GM21717 (cell line): ENCODE data around the gene ARL3.

Experiments
- ATAC-seq: cut with Tn5 transposase; IDR thresholded peaks from one replicate; pipeline ENCODE4 v1.9.1; 2021; ENCODE audit warnings: mild to moderate bottlenecking, moderate library complexity; ENCODE audit not compliant: unreplicated experiment

ARL3 gene

GRCh38 chr10:102642736-102643335 is 71.4 kb downstream of the ARL3 start:
- no peak for ATAC-seq

- peak; percentile 37 for ATAC-seq
Measured at GRCh38 chr10:102641880-102642735, 72.1 kb downstream of the ARL3 start.

DNA sequence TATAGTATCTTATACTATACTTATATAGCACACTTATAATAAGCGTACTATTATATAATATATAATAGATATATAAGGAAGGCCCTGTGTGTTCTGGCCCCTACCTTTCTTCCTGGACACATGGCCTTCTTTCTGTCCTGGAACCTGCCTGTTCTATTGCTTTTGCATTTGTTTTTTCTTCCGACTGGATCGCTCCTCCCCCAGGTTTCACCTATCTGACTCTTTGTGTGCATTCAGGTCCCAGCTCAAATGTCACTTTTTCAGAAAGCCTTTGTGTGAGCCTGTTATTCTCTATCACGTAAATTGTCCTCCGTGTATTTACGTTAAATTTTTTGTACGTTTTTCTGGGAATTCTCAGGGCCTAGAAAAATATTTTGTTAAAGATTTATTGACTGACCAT is 72.8 kb downstream of the ARL3 start:
- no peak for ATAC-seq

DNA sequence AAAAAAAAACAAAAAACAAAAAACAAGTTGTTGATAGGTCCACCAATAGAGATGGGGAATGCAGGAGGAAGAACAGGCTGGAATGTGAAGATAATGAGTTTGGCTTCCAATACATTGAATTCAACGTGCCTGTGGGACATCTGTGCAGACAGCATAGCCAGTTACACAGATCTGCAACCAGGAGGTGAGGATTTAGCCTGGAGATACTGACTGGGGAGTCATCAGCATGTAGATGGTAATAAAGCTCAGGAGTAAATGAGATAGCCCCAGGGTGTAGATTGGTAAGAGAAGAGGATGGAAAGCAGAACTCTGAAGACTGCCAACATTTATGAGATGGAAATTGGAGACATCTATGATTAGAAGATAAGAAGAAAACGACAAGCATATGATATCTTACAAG is 74.7 kb downstream of the ARL3 start:
- ATAC-seq = no peak

DNA sequence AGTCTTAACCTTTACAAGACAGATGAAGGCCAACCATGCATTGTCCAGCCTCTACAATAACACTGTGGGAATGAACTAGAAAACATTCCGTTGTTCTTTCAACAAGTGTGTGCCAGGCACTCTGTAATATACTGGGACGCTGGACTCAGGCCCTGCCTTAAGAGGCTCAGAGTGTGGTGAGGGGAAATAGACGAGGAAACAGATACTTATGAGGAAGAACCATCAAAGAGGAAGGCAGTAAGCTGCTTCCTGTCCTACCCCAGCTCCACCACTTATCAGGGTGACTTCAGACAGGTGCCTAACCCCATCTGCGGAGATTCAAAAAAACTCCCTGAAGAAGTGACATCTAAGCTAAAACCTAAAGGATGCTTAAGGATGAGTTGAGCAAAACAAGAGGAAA is 78.8 kb downstream of the ARL3 start:
- ATAC-seq = no peak

DNA sequence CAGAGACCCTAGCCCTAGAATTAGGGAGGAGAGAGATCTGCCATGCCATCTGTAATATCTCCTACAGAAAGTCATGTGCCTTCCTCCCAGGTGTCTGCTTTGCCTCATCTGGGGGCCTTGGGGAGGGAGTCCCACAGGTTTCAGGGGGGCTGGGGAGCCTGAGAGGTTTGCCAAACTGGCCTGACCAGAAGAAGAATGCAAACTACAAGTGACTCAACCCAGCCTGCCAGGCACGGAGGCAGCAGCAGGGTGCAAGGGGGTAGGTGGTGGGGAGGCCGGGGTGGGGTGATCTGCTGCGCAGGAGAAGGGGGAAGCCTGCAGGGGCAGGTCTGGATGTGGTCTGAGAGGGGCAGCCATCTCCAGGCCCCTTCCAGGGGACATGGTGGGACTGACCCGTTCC is 79.5 kb downstream of the ARL3 start:
- ATAC-seq = no peak

DNA sequence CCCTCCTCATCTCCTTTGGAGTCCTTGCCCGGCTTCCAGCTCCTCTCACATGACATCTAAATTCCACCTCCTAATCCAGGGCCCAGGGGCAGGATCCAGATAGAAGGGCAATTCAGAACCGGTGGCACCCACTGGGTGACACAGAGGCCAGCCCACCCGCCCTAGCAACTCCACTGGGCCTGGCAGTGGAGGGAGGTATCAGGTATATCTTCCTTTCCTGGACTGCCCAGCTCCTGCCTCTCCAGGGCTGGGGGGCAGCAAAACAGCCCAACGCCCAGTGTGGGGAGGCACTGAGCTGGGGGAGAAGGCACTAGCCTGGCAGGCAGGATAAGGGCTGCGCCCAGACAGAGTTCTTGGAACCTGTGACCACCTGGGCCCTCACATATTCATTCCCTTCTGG is 80.3 kb downstream of the ARL3 start:
- no peak for ATAC-seq

- ATAC-seq = no peak
Measured at GRCh38 chr10:102633287-102633686, 80.9 kb downstream of the ARL3 start.

DNA sequence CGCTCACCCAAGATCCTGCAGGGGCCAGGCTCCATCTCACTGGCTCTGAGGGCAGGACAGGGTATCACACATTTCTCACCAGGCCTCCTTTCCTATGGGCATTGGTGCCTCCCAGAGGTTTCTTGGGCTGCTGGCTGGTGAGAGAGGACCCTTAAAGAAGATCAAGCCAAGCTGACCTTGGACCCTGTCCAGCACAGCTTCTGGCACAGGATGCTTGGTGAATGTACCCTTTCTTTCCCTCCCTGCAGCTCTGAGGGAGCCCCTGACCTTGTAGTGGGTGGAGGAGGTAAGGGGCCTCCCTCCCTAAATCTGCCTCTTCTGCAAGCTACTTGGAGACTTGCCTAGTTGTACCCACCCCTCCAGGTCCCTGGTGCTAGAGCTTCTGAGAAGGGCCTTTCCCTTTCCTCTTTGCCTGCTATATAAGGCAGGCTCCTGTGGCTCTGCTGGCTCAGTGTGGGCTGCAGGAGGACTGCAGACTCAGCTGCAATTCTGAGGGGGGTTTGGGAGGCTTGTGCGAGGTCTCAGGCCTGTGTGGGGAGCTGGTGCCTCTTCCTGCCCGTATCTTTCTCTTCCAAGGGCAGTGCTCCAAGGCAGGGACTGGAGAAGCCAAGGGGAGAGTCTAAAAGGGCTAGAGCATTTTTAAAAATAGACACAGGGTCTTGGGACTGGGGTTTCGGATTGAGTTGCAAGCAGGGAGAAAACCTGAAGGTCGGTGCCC is 81.6 kb downstream of the ARL3 start:
- no peak for ATAC-seq

GRCh38 chr10:102631525-102632393 is 82.4 kb downstream of the ARL3 start:
- ATAC-seq = no peak

DNA sequence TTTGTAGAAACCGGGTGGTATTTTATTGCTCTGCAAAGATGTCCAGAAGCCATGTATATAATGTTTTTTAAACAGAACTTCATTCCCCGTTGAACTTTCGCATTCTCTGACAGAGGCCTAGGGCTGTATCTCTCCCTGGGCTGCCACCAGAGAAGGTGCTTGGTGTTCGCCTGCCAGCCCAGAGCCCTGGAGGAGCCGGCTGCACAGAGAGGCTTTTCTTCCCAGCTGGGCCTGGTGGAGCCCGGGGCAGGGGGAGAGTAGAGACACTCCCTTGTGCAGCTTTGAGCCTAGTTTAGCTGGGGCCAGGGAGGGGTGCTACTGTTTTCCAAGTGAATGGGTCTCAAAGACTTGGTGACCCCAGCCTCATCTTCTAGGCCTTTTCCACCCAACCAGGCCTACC is 83.5 kb downstream of the ARL3 start:
- no peak for ATAC-seq

DNA sequence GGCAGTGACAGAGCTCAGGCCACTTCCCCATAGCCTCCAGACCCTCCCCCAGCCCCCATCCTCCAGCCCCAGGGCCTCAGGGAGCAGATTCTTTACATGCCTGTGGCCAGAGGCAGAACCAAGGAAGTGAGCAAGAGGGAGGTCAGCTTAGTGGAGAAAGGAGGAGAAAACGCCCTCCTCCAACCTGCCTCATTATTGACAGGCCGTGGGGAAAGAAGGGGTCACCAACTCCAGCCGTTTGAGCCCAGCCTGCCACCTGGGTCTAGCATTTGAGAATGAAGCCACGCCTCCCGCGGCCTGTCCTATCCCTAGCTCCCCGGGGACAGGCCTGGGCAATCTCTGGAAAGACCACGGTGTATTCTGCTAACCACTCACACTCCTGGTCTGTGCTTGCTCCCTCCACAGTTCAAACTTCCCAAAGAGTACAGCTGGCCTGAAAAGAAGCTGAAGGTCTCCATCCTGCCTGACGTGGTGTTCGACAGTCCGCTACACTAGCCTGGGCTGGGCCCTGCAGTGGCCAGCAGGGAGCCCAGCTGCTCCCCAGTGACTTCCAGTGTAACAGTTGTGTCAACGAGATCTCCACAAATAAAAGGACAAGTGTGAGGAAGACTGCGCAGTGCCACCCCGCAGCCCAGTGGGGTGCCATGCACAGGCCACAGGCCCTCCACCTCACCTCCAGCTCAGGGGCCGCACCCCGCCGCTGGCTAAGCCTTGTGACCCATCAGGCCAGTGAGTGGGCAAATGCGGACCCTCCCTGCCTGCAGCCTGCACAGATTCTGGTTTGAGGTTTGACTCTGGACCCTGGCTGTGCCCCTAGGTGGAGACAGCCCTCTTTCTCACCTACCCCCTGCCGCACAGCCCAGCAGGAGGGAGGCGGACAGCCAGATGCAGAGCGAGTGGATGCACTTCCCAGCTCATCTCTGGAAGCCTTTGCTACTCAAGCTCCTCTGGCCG is 84.3 kb downstream of the ARL3 start:
- ATAC-seq = no peak

DNA sequence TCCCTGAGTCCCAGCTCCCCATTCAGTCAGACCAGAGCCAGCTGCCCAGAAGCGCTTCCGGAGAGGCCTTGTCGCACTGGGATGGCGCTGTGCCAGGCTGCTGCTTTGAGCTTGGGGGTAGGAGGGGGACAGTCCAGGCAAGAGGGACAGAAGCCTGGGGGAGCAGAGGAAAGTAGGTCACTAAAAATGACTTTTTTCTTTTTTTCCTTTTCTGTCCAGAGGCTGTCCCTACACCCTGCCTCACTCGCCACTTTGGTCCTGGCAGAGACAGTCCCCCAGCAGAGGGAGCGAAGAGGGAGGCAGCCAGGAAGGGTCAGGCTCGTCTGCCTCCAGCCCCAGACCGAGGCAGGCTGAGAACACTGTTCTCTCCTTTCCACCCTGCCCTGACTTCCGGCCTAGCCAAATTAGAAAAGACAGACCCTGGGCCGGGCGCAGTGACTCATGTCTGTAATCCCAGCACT is 85.7 kb downstream of the ARL3 start:
- no peak for ATAC-seq

GRCh38 chr10:102627736-102628293 is 86.4 kb downstream of the ARL3 start:
- ATAC-seq = no peak

DNA sequence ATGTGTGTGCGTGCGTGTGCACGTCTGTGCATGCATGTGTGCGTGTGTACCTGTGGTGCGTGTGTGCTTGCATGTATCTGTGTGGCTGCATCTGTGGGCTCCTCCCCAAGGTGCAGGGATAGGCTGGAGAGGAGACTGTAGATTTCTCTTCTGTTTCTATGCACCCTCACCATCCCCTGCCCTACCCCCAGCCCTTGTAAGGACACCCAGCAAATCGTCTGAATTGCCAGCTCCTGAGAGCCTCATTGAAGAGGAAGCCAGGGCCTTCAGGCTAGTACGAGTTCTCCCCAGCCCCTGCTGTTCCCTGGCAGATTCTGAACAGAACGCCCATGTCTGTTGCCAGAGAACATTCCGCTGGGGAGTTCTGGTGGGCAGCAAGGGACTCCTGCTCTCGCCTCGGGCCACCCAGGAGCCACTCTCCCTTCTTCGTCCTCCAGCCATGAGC is 86.9 kb downstream of the ARL3 start:
- ATAC-seq = no peak

GRCh38 chr10:102626026-102626685 is 88.0 kb downstream of the ARL3 start:
- no peak for ATAC-seq

GRCh38 chr10:102624751-102625645 is 89.2 kb downstream of the ARL3 start:
- ATAC-seq = no peak

DNA sequence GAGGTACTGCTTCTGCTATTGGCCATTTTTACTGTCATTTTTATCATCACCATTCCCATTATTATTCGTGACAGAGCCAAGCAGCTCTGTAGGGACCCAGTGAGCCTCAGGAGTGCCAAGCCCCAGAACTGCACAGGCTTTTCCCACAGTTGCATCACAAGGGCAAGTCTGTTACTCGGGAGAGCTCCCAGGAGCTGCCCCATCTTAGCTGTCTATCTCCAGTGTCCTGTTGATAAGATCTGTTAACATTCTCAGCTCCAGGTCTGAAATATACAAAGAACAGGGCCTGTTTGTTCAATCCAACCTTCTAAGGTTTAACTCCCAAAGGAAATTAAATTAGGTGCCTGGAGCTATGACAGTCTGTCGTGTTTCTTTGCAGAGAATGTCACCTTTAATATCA is 90.1 kb downstream of the ARL3 start:
- no peak for ATAC-seq
